Measurements from ENCODE around the gene BICRAL. TPM values are rescaled to one million over a fixed set of nuclear protein-coding genes. Genes with fewer than 3 reads are reported as not detected.

The BICRAL gene
- total and polyA plus RNA-seq, 2 donors, result 12.3 to 16.2 TPM

GRCh38 chr6:42818878-42819277 lies 37.0 kb downstream of the BICRAL start:
- WGBS, result 62% methylated on average over 3 of the region's 3 CpGs
- Histone ChIP-seq H3K36me3 (ENCODE audit: insufficient read depth) (no peaks in the 10 kb centered on the region), H3K4me3 (ENCODE audit: low read depth, low read length) (no peak overlapping the region), H3K27ac (ENCODE audit: low read depth) (no peak overlapping the region), H3K4me1 (ENCODE audit: insufficient read depth) (peaks cover 1% of the 10 kb centered on the region)
- DNase-seq (ENCODE audit: extremely low spot score), result no peak

- Histone ChIP-seq H3K4me3 (ENCODE audit: low read depth, low read length) (no peak overlapping the region), H3K4me1 (ENCODE audit: insufficient read depth) (peaks cover 1% of the 10 kb centered on the region), H3K36me3 (ENCODE audit: insufficient read depth) (no peaks in the 10 kb centered on the region), H3K27ac (ENCODE audit: low read depth) (no peak overlapping the region)
- no peak for DNase-seq (ENCODE audit: extremely low spot score)
- WGBS, result 87% methylated on average over 3 of the region's 3 CpGs
These were observed 38.1 kb downstream of the BICRAL start for GRCh38 chr6:42819803-42820511.

GRCh38 chr6:42820512-42821340 lies 38.9 kb downstream of the BICRAL start:
- Histone ChIP-seq H3K36me3 (ENCODE audit: insufficient read depth) (no peaks in the 10 kb centered on the region), H3K4me3 (ENCODE audit: low read depth, low read length) (no peak overlapping the region), H3K27ac (ENCODE audit: low read depth) (no peak overlapping the region), H3K4me1 (ENCODE audit: insufficient read depth) (peaks cover 1% of the 10 kb centered on the region)
- 28% methylated on average over 10 of the region's 10 CpGs for WGBS
- DNase-seq (ENCODE audit: extremely low spot score), result no peak

- H3K36me3 ChIP-seq (ENCODE audit: insufficient read depth), result no peaks in the 10 kb centered on the region
- WGBS, result 23% methylated on average over 3 of the region's 3 CpGs
- H3K27ac ChIP-seq (ENCODE audit: low read depth), result no peak overlapping the region
- H3K4me3 ChIP-seq (ENCODE audit: low read depth, low read length), result no peak overlapping the region
- peaks cover 1% of the 10 kb centered on the region for H3K4me1 ChIP-seq (ENCODE audit: insufficient read depth)
- DNase-seq (ENCODE audit: extremely low spot score), result no peak
These were observed 39.5 kb downstream of the BICRAL start for GRCh38 chr6:42821341-42821668.

- no peak overlapping the region for H3K27ac ChIP-seq (ENCODE audit: low read depth)
- no peak for DNase-seq (ENCODE audit: extremely low spot score)
- H3K4me3 ChIP-seq (ENCODE audit: low read depth, low read length), result no peak overlapping the region
- 54% methylated on average over 2 of the region's 2 CpGs for WGBS
- no peaks in the 10 kb centered on the region for H3K4me1 ChIP-seq (ENCODE audit: insufficient read depth)
- H3K36me3 ChIP-seq (ENCODE audit: insufficient read depth), result no peaks in the 10 kb centered on the region
These were observed 40.0 kb downstream of the BICRAL start for GRCh38 chr6:42821846-42822245.

- Histone ChIP-seq H3K36me3 (ENCODE audit: insufficient read depth) (peaks cover 5% of the 10 kb centered on the region), H3K4me1 (ENCODE audit: insufficient read depth) (no peaks in the 10 kb centered on the region), H3K27ac (ENCODE audit: low read depth) (no peak overlapping the region), H3K4me3 (ENCODE audit: low read depth, low read length) (no peak overlapping the region)
- DNase-seq (ENCODE audit: extremely low spot score), result no peak
- 97% methylated on average over 8 of the region's 8 CpGs for WGBS
These were observed 47.8 kb downstream of the BICRAL start for GRCh38 chr6:42829561-42830092.

- Histone ChIP-seq H3K27ac (ENCODE audit: low read depth) (no peak overlapping the region), H3K4me1 (ENCODE audit: insufficient read depth) (no peaks in the 10 kb centered on the region), H3K4me3 (ENCODE audit: low read depth, low read length) (no peak overlapping the region), H3K36me3 (ENCODE audit: insufficient read depth) (peaks cover 7% of the 10 kb centered on the region)
- DNase-seq (ENCODE audit: extremely low spot score), result no peak
- whole genome bisulfite sequencing, result 92% methylated on average over 3 of the region's 3 CpGs
These were observed 49.4 kb downstream of the BICRAL start for GRCh38 chr6:42831237-42831636.

- H3K4me3 ChIP-seq (ENCODE audit: low read depth, low read length), result no peak overlapping the region
- no peak for DNase-seq (ENCODE audit: extremely low spot score)
- peaks cover 5% of the 10 kb centered on the region for H3K36me3 ChIP-seq (ENCODE audit: insufficient read depth)
- no peaks in the 10 kb centered on the region for H3K4me1 ChIP-seq (ENCODE audit: insufficient read depth)
- 97% methylated on average over 5 of the region's 5 CpGs for WGBS
- H3K27ac ChIP-seq (ENCODE audit: low read depth), result no peak overlapping the region
These were observed 52.2 kb downstream of the BICRAL start for GRCh38 chr6:42834056-42834455.

GRCh38 chr6:42841844-42842584 lies 60.2 kb downstream of the BICRAL start:
- no peak for DNase-seq (ENCODE audit: extremely low spot score)
- WGBS, result 84% methylated on average over 6 of the region's 6 CpGs

GRCh38 chr6:42845327-42845694 lies 63.5 kb downstream of the BICRAL start:
- DNase-seq (ENCODE audit: extremely low spot score), result no peak
- Histone ChIP-seq H3K27ac (ENCODE audit: low read depth) (no peak overlapping the region), H3K4me3 (ENCODE audit: low read depth, low read length) (no peak overlapping the region), H3K4me1 (ENCODE audit: insufficient read depth) (no peaks in the 10 kb centered on the region), H3K36me3 (ENCODE audit: insufficient read depth) (peaks cover 2% of the 10 kb centered on the region)
- 94% methylated on average over 6 of the region's 6 CpGs for WGBS

More at GRCh38 chr6:42841844-42842584, 60.2 kb downstream of the BICRAL start:
- no peak overlapping the region for H3K27ac ChIP-seq (ENCODE audit: low read depth)
- H3K4me3 ChIP-seq (ENCODE audit: low read depth, low read length), result no peak overlapping the region
- no peaks in the 10 kb centered on the region for H3K36me3 ChIP-seq (ENCODE audit: insufficient read depth)
- H3K4me1 ChIP-seq (ENCODE audit: insufficient read depth), result no peaks in the 10 kb centered on the region

- no peak for DNase-seq (ENCODE audit: extremely low spot score)
- H3K36me3 ChIP-seq (ENCODE audit: insufficient read depth), result peaks cover 2% of the 10 kb centered on the region
- H3K27ac ChIP-seq (ENCODE audit: low read depth), result no peak overlapping the region
- 96% methylated on average over 2 of the region's 2 CpGs for WGBS
- no peaks in the 10 kb centered on the region for H3K4me1 ChIP-seq (ENCODE audit: insufficient read depth)
- no peak overlapping the region for H3K4me3 ChIP-seq (ENCODE audit: low read depth, low read length)
These were observed 64.7 kb downstream of the BICRAL start for GRCh38 chr6:42846505-42846904.

- peaks cover 4% of the 10 kb centered on the region for H3K36me3 ChIP-seq (ENCODE audit: insufficient read depth)
- H3K4me3 ChIP-seq (ENCODE audit: low read depth, low read length), result no peak overlapping the region
- no peak overlapping the region for H3K27ac ChIP-seq (ENCODE audit: low read depth)
- DNase-seq (ENCODE audit: extremely low spot score), result no peak
- H3K4me1 ChIP-seq (ENCODE audit: insufficient read depth), result no peaks in the 10 kb centered on the region
- WGBS, result 90% methylated on average over 4 of the region's 4 CpGs
These were observed 66.8 kb downstream of the BICRAL start for GRCh38 chr6:42848700-42849099.

- Histone ChIP-seq H3K4me3 (ENCODE audit: low read depth, low read length) (no peak overlapping the region), H3K36me3 (ENCODE audit: insufficient read depth) (peaks cover 8% of the 10 kb centered on the region), H3K27ac (ENCODE audit: low read depth) (no peak overlapping the region), H3K4me1 (ENCODE audit: insufficient read depth) (no peaks in the 10 kb centered on the region)
- no peak for DNase-seq (ENCODE audit: extremely low spot score)
- WGBS, result 92% methylated on average over 2 of the region's 2 CpGs
These were observed 69.7 kb downstream of the BICRAL start for GRCh38 chr6:42851599-42851998.
